ENCODE measurements around the gene TMED1. TPM values are rescaled to one million over a fixed set of nuclear protein-coding genes. Genes with fewer than 3 reads are reported as not detected.

The TMED1 gene
- total RNA-seq, 1 donor from 2014 or later: 30.9 TPM

DNA sequence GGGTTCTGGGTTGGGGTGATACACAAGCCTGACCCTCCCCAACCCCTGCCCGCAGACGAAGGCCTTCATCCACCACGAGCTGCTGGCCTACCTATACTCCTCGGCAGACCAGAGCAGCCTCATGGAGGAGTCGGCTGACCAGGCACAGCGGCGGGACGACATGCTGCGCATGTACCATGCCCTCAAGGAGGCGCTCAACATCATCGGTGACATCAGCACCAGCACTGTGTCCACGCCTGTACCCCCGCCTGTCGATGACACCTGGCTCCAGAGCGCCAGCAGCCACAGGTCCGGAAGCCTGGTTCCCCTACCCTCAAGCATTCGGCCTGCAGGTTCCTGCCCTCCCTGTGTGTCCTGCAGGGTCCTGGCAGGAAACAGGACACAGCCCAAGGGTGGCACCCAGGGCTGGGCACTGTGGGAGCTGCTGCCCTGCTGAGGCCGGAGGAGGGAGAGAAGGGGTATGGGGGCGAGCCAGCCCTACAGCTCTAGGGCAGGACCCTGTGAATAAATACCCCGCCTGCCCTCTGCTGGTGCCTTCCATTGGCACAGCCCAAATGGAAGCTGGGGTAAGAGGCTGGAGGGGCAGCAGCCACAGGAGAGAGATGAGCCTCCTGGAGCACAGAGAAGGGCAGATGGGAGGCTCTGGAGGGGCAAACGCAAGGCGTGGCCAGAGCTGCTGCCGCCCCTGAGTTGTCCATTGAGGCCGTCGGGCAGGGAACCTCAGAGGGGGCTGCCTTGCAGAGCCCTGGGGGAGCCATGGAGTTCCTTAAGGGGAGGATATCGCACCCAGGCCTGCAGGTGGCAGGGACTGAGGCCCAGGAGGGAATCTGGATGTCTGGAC lies 6.8 kb downstream of the TMED1 start:
- no peaks in the 10 kb centered on the region for H3K27me3 Mint-ChIP-seq
- TF ChIP-seq, protein P1, sequence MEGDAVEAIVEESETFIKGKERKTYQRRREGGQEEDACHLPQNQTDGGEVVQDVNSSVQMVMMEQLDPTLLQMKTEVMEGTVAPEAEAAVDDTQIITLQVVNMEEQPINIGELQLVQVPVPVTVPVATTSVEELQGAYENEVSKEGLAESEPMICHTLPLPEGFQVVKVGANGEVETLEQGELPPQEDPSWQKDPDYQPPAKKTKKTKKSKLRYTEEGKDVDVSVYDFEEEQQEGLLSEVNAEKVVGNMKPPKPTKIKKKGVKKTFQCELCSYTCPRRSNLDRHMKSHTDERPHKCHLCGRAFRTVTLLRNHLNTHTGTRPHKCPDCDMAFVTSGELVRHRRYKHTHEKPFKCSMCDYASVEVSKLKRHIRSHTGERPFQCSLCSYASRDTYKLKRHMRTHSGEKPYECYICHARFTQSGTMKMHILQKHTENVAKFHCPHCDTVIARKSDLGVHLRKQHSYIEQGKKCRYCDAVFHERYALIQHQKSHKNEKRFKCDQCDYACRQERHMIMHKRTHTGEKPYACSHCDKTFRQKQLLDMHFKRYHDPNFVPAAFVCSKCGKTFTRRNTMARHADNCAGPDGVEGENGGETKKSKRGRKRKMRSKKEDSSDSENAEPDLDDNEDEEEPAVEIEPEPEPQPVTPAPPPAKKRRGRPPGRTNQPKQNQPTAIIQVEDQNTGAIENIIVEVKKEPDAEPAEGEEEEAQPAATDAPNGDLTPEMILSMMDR (conservative IDR thresholded peaks at IDR 0.05): no peak
- H3K4me1 Mint-ChIP-seq (ENCODE audit: unreplicated experiment): no peaks in the 10 kb centered on the region
- H3K36me3 Mint-ChIP-seq: peaks cover 4% of the 10 kb centered on the region
- H3K27ac Mint-ChIP-seq: no peak overlapping the region
- DNase-seq (ENCODE audit: extremely low spot score, unreplicated experiment): no peak
- H3K4me3 Mint-ChIP-seq: no peak overlapping the region
- no peaks in the 10 kb centered on the region for H3K9me3 Mint-ChIP-seq

DNA sequence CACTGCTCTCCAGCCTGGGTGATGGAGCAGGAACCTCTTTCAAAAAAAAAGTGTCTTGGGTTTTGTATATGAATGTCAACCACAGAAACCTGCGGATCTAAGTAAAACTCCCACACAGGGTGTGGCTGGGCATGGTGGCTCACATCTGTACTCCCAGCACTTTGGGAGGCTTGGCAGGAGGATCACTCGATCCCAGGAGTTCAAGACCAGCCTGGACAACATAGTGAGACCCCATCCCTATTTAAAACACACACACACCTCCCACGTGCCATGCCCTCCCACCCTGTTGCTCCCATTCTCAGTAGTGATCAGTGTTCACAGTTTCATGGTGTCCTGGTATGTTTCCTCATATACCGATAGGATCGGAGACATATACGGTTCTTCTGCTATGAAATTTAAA lies 9.2 kb downstream of the TMED1 start:
- H3K27me3 Mint-ChIP-seq: no peaks in the 10 kb centered on the region
- H3K36me3 Mint-ChIP-seq: peaks cover 7% of the 10 kb centered on the region
- H3K4me3 Mint-ChIP-seq: no peak overlapping the region
- TF ChIP-seq, protein P1 (conservative IDR thresholded peaks at IDR 0.05): no peak
- H3K4me1 Mint-ChIP-seq (ENCODE audit: unreplicated experiment): no peaks in the 10 kb centered on the region
- H3K27ac Mint-ChIP-seq: no peak overlapping the region
- no peaks in the 10 kb centered on the region for H3K9me3 Mint-ChIP-seq
- DNase-seq (ENCODE audit: extremely low spot score, unreplicated experiment): no peak

DNA sequence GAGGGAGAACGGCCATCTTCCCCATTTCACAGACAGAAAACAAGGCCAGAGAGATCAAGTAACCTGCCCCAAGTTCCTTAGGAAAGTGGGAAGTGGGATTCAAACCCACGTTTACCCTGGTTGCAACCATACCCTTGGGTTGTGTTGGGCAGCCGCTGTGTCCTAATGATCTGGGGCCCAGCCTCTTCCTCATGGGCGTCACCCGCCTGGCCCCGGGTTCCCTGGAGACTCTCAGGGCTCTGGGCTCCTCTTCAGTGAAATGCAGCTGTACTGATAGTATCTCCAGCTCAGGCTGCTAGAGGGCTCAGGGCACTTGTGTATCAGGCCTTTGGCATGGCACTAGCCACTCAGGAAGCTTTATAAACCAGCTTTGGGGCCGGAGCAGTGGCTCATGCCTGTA lies 9.8 kb downstream of the TMED1 start:
- H3K27me3 Mint-ChIP-seq: no peaks in the 10 kb centered on the region
- no peak overlapping the region for H3K4me3 Mint-ChIP-seq

DNA sequence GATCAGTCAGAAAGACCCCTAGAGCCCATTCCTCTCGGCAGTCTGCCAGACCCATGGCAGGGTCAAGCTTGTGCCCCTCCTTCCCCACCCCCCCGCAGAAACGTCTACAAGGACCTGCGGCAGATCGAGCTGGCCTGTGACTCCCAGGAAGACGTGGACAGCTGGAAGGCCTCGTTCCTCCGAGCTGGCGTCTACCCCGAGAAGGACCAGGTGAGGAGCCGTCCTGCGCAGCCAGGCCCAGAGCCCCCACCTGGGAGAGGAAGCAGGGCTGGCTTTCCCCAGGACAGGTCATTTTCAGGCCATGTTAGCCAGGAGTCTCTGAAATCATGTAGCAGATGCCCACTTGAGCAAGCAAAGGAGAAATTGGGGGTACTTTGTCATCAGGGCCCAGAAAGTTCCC lies 12.3 kb downstream of the TMED1 start:
- H3K27ac Mint-ChIP-seq: no peak overlapping the region
- no peaks in the 10 kb centered on the region for H3K27me3 Mint-ChIP-seq
- H3K4me1 Mint-ChIP-seq (ENCODE audit: unreplicated experiment): no peaks in the 10 kb centered on the region
- no peak for DNase-seq (ENCODE audit: extremely low spot score, unreplicated experiment)
- H3K36me3 Mint-ChIP-seq: peaks cover 20% of the 10 kb centered on the region
- no peak overlapping the region for H3K4me3 Mint-ChIP-seq
- no peaks in the 10 kb centered on the region for H3K9me3 Mint-ChIP-seq
- TF ChIP-seq, protein P1 (conservative IDR thresholded peaks at IDR 0.05): no peak

More for the DNA sequence above, 9.8 kb downstream of the TMED1 start:
- no peak for DNase-seq (ENCODE audit: extremely low spot score, unreplicated experiment)
- Mint-ChIP-seq H3K4me1 (ENCODE audit: unreplicated experiment) (no peaks in the 10 kb centered on the region), H3K27ac (no peak overlapping the region), H3K9me3 (no peaks in the 10 kb centered on the region), H3K36me3 (peaks cover 7% of the 10 kb centered on the region)
- TF ChIP-seq, protein P1 (conservative IDR thresholded peaks at IDR 0.05): no peak

DNA sequence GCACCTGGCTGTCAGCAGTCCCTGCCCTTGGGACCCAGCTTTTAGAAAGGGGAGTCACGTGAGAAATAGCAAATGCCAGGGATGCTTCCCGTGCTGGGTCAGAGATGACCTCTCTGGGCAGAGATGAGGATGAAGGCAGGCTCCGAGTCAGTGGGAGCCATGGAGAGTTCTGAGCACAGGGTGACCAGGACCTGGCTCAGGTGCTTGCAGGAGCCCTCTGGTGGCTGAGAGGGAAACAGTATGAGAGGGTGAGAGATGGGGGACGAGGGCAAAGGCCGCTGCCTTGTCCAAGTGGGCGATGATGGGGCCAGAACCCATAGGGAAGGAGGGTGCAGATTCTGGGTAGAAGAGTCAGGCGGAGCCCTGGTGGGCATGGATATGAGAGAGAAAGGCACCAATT lies 15.8 kb downstream of the TMED1 start:
- Mint-ChIP-seq H3K4me1 (ENCODE audit: unreplicated experiment) (no peaks in the 10 kb centered on the region), H3K36me3 (peaks cover 22% of the 10 kb centered on the region), H3K9me3 (no peaks in the 10 kb centered on the region), H3K4me3 (no peak overlapping the region), H3K27ac (peak overlapping the region; percentile 31), H3K27me3 (no peaks in the 10 kb centered on the region)
- TF ChIP-seq, protein P1 (conservative IDR thresholded peaks at IDR 0.05): peak; percentile 40
- no peak for DNase-seq (ENCODE audit: extremely low spot score, unreplicated experiment)
